Muscle layer of duodenum (tissue), 2 donors: ENCODE data around the gene PIGS.

Experiments used
- H3K27ac ChIP-seq: one replicate; pipeline ENCODE4 v1.7.0; 2013; ENCODE audit warnings: mild to moderate bottlenecking, low read length
- H3K27me3 ChIP-seq: one replicate; pipeline ENCODE4 v1.7.0; 2013; ENCODE audit warnings: low read depth, mild to moderate bottlenecking, control low read depth, low read length
- H3K36me3 ChIP-seq, 2 donors: one replicate each; pipeline ENCODE4 v1.7.0; 2013; ENCODE audit warnings: low read length in 2 of 2, control low read depth in 1 of 2, mild to moderate bottlenecking in 1 of 2; ENCODE audit not compliant: insufficient read depth in 2 of 2, control insufficient read depth in 1 of 2
- H3K4me1 ChIP-seq, 2 donors: one replicate each; pipeline ENCODE4 v1.7.0; 2013; ENCODE audit warnings: low read length in 2 of 2, mild to moderate bottlenecking in 2 of 2, control low read depth in 1 of 2, moderate library complexity in 1 of 2; ENCODE audit not compliant: insufficient read depth in 2 of 2, control insufficient read depth in 1 of 2
- H3K4me3 ChIP-seq, 2 donors: one replicate each; pipeline ENCODE4 v1.7.0; 2013; ENCODE audit warnings: low read length in 2 of 2, low read depth in 1 of 2, mild to moderate bottlenecking in 1 of 2
- H3K9me3 ChIP-seq, 2 donors: one replicate each; pipeline ENCODE4 v1.7.0; 2013; ENCODE audit warnings: low read length in 2 of 2, control low read depth in 1 of 2, mild to moderate bottlenecking in 1 of 2; ENCODE audit not compliant: control insufficient read depth in 1 of 2
- donor health status: healthy.

The PIGS gene

DNA sequence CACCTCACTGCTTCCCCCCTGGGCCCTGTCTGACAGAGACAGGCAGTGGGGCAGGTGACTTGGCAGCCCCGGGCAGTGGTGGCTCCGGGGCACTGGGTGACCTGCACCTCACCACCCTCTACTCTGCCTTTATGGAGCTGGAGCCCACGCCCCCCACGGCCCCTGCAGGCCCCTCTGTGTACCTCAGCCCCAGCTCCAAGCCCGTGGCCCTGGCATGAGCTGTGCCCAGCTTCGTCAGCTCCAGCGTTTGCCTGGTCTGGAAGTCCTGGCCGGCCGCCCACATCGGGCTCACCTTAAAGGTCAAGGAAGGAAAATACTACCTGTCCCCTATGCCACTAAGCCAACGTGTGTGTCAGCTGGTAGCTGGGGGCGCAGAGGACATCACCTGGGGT lies 34.1 kb downstream of the PIGS start:
- Histone ChIP-seq H3K4me1 (no peaks in the 10 kb centered on the region), H3K27ac (no peak overlapping the region)

DNA sequence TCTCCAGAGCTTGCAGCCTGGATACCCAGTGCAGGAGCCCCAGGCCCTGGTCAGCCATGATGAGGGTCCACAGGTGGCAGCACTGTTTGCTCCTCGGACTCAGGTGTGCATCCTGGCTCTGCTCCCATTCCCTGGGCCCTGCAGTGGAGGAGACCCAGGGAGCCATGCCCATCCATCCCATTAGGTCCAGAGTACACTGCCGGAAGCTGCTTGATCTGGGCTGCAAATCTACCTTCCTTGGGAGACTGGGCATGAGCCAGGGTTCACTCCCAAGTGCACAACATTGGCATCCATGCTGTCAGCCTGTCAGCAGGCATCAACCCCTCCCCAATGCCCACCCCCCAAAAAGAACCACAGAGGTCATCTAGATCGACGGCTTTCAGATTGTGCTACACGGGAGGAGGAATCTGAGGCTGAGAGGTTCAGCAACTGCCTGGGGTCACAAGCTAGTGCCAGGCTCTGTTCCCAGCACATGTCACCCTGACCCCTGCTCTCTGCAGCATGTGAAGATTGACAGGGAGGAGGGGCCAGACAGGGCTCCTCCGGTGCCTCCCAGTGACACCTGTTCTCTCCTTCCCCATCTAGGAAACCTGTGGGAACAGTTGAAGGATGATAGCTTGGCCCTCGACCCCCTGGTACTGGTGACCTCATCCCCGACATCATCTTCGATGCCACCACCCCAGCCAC lies 34.6 kb downstream of the PIGS start:
- H3K27ac ChIP-seq = no peak overlapping the region
- no peaks in the 10 kb centered on the region for H3K27me3 ChIP-seq
- no peaks in the 10 kb centered on the region for H3K9me3 ChIP-seq
- no peak overlapping the region for H3K4me3 ChIP-seq
- no peaks in the 10 kb centered on the region for H3K36me3 ChIP-seq
- no peaks in the 10 kb centered on the region for H3K4me1 ChIP-seq

More for the DNA sequence above, 34.1 kb downstream of the PIGS start:
- H3K4me3 ChIP-seq = no peak overlapping the region
- H3K27me3 ChIP-seq = no peaks in the 10 kb centered on the region
- H3K9me3 ChIP-seq = no peaks in the 10 kb centered on the region
- no peaks in the 10 kb centered on the region for H3K36me3 ChIP-seq

DNA sequence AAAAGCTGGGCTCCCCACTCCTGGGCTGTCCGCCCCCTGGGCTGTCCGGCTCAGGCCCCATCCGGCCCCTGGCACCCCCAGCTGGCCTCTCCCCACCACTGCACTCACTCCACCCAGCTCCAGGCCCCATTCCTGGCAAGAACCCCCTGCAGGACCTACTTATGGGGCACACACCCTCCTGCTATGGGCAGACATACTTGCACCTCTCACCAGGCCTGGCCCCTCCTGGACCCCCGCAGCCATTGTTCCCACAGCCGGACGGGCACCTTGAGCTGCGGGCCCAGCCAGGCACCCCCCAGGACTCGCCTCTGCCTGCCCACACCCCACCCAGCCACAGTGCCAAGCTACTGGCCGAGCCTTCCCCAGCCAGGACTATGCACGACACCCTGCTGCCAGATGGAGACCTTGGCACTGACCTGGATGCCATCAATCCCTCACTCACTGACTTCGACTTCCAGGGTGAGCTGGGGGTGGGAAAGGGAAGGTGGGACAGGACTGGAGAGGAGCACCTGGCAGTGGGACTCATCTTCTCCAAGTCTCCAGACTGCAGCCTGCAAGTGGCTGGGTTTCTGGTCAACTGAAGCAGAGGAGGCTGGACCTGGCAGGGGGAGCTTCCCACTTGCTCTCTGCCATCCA lies 36.5 kb downstream of the PIGS start:
- H3K27ac ChIP-seq = no peak overlapping the region
- no peaks in the 10 kb centered on the region for H3K27me3 ChIP-seq
- no peaks in the 10 kb centered on the region for H3K9me3 ChIP-seq
- no peaks in the 10 kb centered on the region for H3K4me1 ChIP-seq
- no peaks in the 10 kb centered on the region for H3K36me3 ChIP-seq
- no peak overlapping the region for H3K4me3 ChIP-seq

DNA sequence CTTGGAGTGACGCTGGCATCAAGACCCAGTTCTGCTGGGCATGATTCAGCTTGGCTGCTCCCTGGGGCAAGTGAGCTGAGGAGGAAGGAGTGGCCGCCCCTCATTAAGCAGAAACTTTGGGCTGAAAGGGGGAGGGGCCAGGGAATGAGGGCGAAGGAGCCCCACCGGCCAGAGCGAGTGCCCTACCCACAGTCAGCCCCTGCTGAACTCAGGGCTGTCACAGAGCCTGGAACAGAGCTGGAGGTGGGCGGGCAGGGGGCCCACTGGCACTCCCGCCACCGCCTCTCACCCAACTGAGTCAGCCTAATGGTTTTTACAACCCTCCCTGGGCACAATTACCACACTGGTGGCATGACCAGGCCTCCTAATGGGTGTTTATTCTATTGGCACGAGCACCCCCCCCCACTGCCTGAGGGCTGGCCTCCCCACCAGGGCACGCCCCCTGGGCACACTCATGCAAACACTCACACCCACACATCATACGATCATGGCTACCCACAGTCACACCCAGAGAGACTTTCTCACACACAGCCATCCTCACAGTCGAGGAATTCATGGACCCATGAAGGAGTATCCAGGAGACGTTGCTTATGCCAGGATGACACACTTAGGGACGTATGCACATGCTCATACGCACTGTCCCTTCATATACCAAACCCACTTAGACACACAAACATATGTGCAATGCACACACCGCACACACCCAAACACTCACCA lies 38.1 kb downstream of the PIGS start:
- Histone ChIP-seq H3K4me1 (no peaks in the 10 kb centered on the region), H3K4me3 (no peak overlapping the region), H3K36me3 (no peaks in the 10 kb centered on the region)

DNA sequence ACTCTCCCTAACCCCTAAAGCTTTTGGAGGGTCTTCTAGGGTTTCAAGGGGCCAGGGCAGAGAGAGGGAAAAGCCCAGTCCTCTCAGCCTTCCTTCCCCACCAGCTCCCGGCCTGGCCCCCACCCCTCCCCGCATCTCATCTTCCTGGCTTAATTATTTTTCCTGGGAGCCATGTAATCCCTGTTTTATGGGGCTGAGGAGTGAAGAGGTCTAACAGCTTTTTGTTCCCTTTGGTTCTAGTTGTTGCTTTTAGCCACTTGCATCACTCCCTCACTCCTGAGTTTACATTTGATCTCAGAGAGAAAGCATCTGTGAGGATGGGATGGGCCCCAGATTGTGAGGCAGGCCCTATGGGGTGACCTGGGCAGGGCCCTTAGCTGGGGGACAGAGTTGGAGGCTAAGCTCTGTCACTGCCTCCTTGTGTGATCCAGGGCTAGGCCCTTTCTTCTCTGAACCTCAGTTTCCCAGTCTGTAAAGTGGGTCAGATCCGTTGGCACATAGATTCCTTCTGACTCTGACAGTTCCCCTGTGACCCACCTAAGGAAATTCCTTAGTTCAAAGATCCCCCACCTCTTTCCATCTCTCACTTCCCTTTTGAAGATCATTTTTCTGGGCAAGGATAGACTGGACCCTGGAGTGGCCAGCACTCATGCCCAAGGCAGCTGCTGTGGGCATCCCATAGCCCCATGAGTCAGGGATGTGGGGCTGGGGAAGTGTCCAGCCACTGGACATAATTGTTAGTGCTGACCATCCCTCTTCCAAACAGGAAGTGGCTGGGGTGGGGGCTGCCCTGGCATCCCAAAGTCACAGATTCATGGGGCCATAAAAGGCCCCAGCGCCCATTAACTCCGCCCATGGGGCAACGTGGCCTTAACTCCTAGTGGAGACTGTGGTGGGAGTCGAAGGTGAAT lies 39.0 kb downstream of the PIGS start:
- Histone ChIP-seq H3K4me3 (no peak overlapping the region), H3K4me1 (no peaks in the 10 kb centered on the region), H3K27ac (no peak overlapping the region), H3K36me3 (no peaks in the 10 kb centered on the region), H3K27me3 (no peaks in the 10 kb centered on the region), H3K9me3 (no peaks in the 10 kb centered on the region)

More for the DNA sequence above, 38.1 kb downstream of the PIGS start:
- no peak overlapping the region for H3K27ac ChIP-seq
- H3K9me3 ChIP-seq = no peaks in the 10 kb centered on the region
- H3K27me3 ChIP-seq = no peaks in the 10 kb centered on the region

DNA sequence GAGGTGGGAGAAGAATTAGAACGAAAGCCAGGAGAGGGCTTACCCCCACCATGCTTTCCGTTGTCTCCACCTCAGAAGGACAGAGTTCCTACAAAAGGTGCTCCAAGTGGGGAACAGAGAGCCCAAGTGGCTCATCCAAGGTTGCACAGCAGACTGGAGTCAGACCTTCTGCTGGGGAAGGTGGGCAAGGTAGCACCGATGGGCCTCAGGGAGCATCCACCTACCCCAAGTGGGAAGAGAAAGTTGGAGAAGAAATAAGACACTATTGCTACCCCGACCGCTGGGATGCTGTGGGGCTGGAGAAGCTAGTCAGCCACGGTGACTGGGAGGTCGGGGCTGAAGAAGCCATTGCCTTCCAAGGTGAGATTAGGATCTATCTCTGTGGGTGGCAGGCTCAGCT lies 40.4 kb downstream of the PIGS start:
- no peaks in the 10 kb centered on the region for H3K27me3 ChIP-seq
- no peak overlapping the region for H3K4me3 ChIP-seq
- H3K9me3 ChIP-seq = no peaks in the 10 kb centered on the region
- H3K4me1 ChIP-seq = no peaks in the 10 kb centered on the region
- H3K36me3 ChIP-seq = no peaks in the 10 kb centered on the region
- H3K27ac ChIP-seq = no peak overlapping the region

DNA sequence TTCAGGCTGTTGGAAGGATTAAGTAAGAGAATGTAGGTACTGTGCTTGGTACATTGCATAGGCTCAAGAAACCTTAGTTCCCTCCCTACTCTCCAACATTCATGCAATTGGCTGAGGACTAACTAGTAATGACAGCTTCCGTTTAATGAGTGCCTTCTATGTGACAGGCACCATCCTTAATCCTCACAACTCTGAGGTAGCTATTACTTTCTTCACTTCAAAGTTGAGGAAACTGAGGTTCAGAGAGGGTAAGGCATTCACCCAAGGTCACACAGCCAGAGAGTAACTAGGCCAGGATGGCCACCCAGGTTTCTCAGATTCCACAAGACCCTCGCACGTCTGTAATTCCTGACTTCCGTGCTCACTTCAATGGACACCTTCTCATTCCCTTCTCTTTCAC lies 41.1 kb downstream of the PIGS start:
- Histone ChIP-seq H3K4me1 (peaks cover 0 to 2% of the 10 kb centered on the region in 2 donors), H3K27ac (no peak overlapping the region)

DNA sequence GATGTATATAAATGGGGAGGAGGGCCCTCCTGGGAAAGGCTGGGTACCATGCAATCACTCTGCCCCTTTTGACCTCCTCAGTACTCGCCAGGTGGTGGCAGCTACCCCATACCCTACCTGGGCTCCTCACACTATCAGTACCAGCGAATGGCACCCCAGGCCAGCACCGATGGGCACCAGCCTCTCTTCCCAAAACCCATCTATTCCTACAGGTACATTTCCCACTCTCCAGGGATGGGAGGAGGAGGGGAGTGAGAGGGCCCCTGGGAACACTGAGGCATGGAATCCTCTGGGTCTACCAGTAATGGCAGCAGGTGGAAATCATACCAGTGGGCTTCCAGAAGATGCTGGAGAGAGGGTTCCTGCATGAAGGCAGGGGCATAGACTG lies 42.3 kb downstream of the PIGS start:
- Histone ChIP-seq H3K4me1 (peaks cover 0 to 6% of the 10 kb centered on the region in 2 donors), H3K27me3 (no peaks in the 10 kb centered on the region), H3K9me3 (no peaks in the 10 kb centered on the region), H3K4me3 (no peak overlapping the region), H3K27ac (no peak overlapping the region), H3K36me3 (no peaks in the 10 kb centered on the region)

More for the DNA sequence above, 41.1 kb downstream of the PIGS start:
- H3K9me3 ChIP-seq = no peaks in the 10 kb centered on the region
- no peaks in the 10 kb centered on the region for H3K27me3 ChIP-seq
- H3K36me3 ChIP-seq = no peaks in the 10 kb centered on the region
- no peak overlapping the region for H3K4me3 ChIP-seq

DNA sequence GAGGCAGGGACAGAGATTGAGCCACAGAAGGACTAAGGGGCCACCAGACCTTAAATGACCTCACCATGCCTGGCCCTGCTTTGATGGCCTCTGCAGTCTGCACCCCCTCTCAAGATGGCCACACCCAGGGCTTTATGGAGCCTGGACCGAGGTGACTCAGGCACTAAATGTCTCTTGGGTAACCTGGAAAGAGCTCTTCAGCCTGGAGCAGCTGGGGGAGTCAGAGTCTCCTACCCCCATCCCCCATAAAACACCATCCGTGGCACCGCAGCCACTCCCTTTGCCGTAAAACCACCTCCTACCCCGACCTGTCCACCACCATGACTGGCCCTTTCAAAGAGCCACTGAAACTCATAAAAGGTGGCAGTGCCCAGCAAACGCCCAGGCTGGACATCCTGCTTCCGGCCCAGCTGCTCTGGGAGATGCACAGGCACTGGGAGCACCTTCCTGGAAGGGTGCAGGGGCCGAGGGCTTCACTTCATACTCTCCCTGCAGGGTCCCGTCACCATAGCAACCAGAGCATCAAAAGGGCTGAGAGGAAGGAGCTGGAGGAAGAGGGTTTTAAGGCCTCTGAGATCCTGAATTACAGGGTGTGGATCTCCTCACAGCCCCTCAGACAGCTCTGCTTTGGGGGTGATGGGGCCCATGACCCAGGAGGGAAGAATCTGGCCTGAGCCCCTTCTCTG lies 42.9 kb downstream of the PIGS start:
- no peaks in the 10 kb centered on the region for H3K9me3 ChIP-seq
- H3K4me1 ChIP-seq = peaks cover 0 to 6% of the 10 kb centered on the region in 2 donors
- H3K36me3 ChIP-seq = no peaks in the 10 kb centered on the region
- no peak overlapping the region for H3K4me3 ChIP-seq
- no peak overlapping the region for H3K27ac ChIP-seq
- H3K27me3 ChIP-seq = no peaks in the 10 kb centered on the region

DNA sequence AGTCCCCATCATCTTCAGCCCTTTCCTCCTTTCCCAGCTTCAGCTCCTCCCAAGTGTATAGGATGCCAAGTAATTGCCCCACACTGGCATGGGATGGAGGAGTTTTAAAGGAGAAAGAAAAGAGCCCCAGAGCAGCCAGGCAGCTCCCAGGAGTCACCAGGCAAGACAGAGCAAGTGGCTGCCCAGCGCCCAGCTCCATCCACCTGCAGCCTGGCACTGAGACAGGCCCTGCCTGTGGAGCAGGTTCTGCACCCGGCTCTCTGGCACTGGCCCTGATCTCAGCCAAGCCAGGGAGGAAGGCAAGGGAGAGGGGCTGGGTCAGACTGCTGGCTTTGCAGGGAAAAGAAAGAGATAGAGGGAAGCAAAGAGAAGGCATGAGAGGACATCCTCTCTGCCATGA lies 43.5 kb downstream of the PIGS start:
- H3K27ac ChIP-seq = no peak overlapping the region
- H3K36me3 ChIP-seq = no peaks in the 10 kb centered on the region
- no peaks in the 10 kb centered on the region for H3K27me3 ChIP-seq

More for the DNA sequence above, 43.5 kb downstream of the PIGS start:
- no peaks in the 10 kb centered on the region for H3K9me3 ChIP-seq
- H3K4me1 ChIP-seq = peaks cover 0 to 6% of the 10 kb centered on the region in 2 donors
- no peak overlapping the region for H3K4me3 ChIP-seq
